EH (cell line): ENCODE measurements around the gene SRSF7.

Experiments used
- DNase-seq: peaks from one replicate; pipeline ENCODE4 v3.0.0-alpha.2; 2015; ENCODE audit warnings: low read depth

The SRSF7 gene

DNA sequence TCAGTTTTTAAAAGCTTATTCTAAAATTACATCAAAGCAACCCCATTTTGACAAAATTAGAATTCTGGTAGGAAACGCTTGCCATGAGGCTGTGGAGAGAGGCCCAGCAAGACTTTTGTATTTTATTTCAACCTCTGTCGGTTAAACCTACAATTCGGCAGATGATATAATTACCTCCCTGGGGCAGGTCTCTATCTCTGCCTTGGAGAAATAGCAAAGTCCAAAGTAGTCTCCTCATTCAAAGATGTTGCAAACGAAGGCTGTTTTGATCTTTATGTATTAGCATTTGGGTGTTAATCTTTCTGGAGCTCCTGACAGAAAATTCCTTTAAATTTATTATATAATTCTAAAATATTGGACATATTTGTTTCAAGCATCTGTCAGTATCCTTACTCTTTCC is 49.6 kb downstream of the SRSF7 start:
- no peak for DNase-seq

DNA sequence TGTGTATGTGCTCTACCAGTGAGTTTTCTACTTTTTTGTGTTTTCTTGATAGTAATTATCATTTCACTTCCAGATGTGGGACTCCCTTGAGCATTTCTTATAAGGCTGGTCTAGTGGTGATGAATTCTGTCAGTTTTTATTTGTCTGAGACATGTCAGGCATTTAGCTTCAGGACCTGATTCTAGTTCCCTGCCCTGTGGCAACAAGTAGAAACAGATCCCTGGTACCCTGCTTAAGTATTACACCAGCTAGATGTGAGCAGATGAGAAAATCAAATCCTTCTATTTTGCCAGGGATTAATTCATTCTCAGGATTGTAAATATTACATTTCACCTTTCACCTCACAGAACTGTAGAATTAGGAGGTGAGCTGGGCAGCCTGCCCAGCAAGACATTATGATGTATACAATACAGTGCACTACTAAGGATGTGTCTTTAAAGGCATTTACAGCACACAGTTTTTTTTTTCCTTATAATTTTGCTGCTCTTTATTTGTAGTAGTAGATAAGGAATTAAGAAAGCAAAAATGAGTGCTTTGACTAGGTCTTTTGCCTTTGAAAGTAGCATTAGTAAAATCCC is 50.2 kb downstream of the SRSF7 start:
- no peak for DNase-seq

DNA sequence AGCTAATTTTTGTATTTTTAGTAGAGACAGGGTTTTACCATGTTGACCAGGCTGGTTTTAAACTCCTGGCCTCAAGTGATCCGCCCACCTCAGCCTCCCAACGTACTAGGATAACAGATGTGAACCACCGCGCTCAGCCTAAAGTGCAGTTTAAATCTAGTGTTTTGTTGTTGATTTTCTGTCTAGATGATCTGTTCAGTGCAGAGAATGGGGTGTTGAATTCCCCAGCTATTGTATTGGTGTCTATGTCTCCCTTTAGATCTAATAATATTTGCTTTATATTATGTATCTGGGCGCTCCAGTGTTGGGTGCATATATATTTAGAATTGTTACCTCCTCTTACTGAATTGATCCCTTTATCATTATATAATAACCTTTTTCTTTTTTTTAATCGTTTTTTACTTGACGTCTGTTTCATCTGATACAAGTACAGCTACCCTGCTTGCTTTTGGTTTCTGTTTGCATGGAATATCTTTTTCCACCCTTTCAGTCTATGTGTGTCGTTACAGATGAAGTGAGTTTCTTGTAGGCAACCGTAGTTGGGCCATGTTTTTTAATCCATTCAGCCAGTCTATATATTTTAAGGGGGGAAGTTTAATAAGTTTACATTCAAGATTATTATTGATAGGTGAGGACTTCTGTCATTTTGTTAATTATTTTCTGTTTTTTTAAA is 50.9 kb downstream of the SRSF7 start:
- DNase-seq: no peak

DNA sequence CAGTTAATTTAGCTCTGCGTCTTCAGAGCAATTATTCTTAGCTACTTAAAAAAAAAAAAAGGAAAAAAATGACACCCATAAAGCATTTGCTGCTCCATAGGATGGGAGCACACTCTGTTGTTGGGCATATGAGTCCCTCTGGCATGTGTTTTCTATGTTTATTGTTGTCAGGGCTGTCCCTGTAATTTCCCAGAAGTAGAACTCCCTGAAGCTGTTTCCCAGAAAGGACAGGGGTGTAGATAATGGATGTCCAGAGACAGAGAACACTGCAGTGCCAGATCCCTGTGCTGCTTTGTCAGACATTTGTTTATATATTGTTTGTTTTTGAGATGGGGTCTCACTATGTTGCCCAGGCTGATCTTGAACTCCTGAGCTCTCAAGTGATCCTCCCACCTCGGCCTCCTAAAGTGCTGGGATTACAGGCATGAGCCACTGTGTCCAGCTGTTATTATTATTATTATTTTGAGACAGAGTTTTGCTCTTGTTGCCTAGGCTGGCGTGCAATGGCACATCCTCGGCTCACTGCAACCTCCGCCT is 52.6 kb downstream of the SRSF7 start:
- no peak for DNase-seq

DNA sequence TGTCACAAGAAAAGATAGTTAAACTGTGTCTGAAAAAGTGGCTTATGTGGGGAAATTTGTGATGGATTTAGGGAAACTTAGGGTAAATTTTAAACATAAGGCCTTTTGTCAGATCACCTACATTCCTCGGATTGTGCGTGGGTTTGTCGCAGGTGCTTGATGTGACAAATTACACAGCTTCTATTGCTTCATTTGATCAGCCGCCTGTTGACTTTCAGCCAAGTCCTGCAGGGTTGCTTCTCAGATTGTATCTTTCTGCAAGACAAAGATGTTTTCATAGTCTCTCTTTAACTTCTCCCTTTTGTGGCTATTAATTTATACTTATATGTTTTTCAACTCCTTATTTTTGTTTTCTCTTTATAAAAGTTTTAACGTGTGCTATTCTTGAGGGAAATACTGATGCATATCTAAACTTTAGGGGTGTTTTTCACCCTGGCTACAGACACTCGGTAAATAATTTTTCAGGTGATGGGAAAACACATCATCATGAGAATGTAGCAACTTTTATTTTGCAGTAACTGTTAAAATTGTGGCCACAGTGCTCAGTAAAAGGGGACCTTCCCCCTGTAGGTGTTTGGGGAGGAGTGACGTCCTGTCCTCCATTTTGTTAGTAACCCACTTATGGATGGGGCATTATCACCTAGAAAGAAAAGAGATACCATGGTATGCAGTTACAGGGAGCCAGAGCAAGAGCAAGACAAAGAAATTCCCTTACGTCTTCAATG is 53.9 kb downstream of the SRSF7 start:
- DNase-seq: no peak
